Measurements from ENCODE around the gene SEMA4B. TPM values are rescaled to one million over a fixed set of nuclear protein-coding genes. Genes with fewer than 3 reads are reported as not detected.

Gene SEMA4B
- total RNA-seq, 5 donors from 2014 or later (not counting 1 experiment from before 2014, with no cell fraction given): 11.7 to 34.7 (median 25.4) TPM

- Mint-ChIP-seq H3K4me3 (no peak overlapping the region), H3K27me3 (peaks cover 0 to 5% of the 10 kb centered on the region in 2 donors), H3K36me3 (no peaks in the 10 kb centered on the region), H3K9me3 (no peaks in the 10 kb centered on the region), H3K4me1 (peaks cover 8 to 16% (median 14%) of the 10 kb centered on the region in 3 donors), H3K27ac (peak overlapping the region in 1 of 2 donors; percentile 4)
- no peak for ATAC-seq (replicated peaks in 1 of 4)
- H3K4me1 ChIP-seq (ENCODE audit: control insufficient read depth in 1 of 2, extremely low read depth in 1 of 2, insufficient read depth in 2 of 2, low read length in 2 of 2): peaks cover 0 to 8% of the 10 kb centered on the region in 2 experiments
- ChIA-PET CTCF (interaction anchor here in 1 of 2 donors (0.6 to 0.7 kb wide), 3 partner anchors 109 to 456 kb away, joined by 3 to 5 read pairs (median 3); no protein-coding TSS in a partner anchor), POLR2A (no interaction called here)
- peaks cover 0 to 3% of the 10 kb centered on the region in 2 experiments for H3K27me3 ChIP-seq (replicated peaks in 1 of 2; ENCODE audit: control insufficient read depth in 2 of 2, extremely low read depth in 1 of 2, insufficient read depth in 2 of 2, low read length in 1 of 2)
- no peaks in the 10 kb centered on the region for H3K36me3 ChIP-seq (ENCODE audit: control insufficient read depth in 2 of 2, extremely low read depth in 1 of 2, insufficient read depth in 1 of 2, low read length in 1 of 2)
- H3K27ac ChIP-seq (ENCODE audit: low read length): peak overlapping the region; percentile 12
- H3K4me3 ChIP-seq (ENCODE audit: control insufficient read depth in 1 of 2, extremely low read depth in 1 of 2, low read length in 1 of 2): no peak overlapping the region
- DNase-seq: no peak
- WGBS (ENCODE audit: insufficient coverage): 75% methylated on average over 8 of the region's 10 CpGs
- H3K9me3 ChIP-seq: no peaks in the 10 kb centered on the region
Measured at GRCh38 chr15:90178468-90179435, 22.4 kb upstream of the SEMA4B start.

GRCh38 chr15:90181776-90182175 is 19.4 kb upstream of the SEMA4B start:
- no peaks in the 10 kb centered on the region for H3K9me3 Mint-ChIP-seq
- no peak overlapping the region for H3K4me3 Mint-ChIP-seq
- ChIA-PET CTCF (no interaction called here), POLR2A (no interaction called here)
- Histone ChIP-seq H3K4me1 (ENCODE audit: control insufficient read depth in 1 of 2, extremely low read depth in 1 of 2, insufficient read depth in 2 of 2, low read length in 2 of 2) (peaks cover 6 to 29% of the 10 kb centered on the region in 2 experiments), H3K27me3 (replicated peaks in 1 of 2; ENCODE audit: control insufficient read depth in 2 of 2, extremely low read depth in 1 of 2, insufficient read depth in 2 of 2, low read length in 1 of 2) (peaks cover 0 to 3% of the 10 kb centered on the region in 2 experiments), H3K4me3 (ENCODE audit: control insufficient read depth in 1 of 2, extremely low read depth in 1 of 2, low read length in 1 of 2) (no peak overlapping the region), H3K36me3 (ENCODE audit: control insufficient read depth in 2 of 2, extremely low read depth in 1 of 2, insufficient read depth in 1 of 2, low read length in 1 of 2) (no peaks in the 10 kb centered on the region), H3K9me3 (no peaks in the 10 kb centered on the region), H3K27ac (ENCODE audit: low read length) (no peak overlapping the region)
- no peaks in the 10 kb centered on the region for H3K36me3 Mint-ChIP-seq
- peaks cover 20 to 28% (median 26%) of the 10 kb centered on the region in 3 donors for H3K4me1 Mint-ChIP-seq
- DNase-seq (no peak), ATAC-seq (replicated peaks in 1 of 4) (no peak)
- 71% methylated on average over 1 of the region's 2 CpGs for whole genome bisulfite sequencing (ENCODE audit: insufficient coverage)
- H3K27me3 Mint-ChIP-seq: peaks cover 0 to 5% of the 10 kb centered on the region in 2 donors
- H3K27ac Mint-ChIP-seq: peak overlapping the region in 1 of 2 donors; percentile 6

- H3K9me3 Mint-ChIP-seq: no peaks in the 10 kb centered on the region
- Histone ChIP-seq H3K4me3 (ENCODE audit: control insufficient read depth in 1 of 2, extremely low read depth in 1 of 2, low read length in 1 of 2) (peak overlapping the region in 1 of 2 donors; percentile 48), H3K27ac (ENCODE audit: low read length) (no peak overlapping the region), H3K9me3 (no peaks in the 10 kb centered on the region), H3K4me1 (ENCODE audit: control insufficient read depth in 1 of 2, extremely low read depth in 1 of 2, insufficient read depth in 2 of 2, low read length in 2 of 2) (peaks cover 6 to 21% of the 10 kb centered on the region in 2 experiments), H3K27me3 (replicated peaks in 1 of 2; ENCODE audit: control insufficient read depth in 2 of 2, extremely low read depth in 1 of 2, insufficient read depth in 2 of 2, low read length in 1 of 2) (no peaks in the 10 kb centered on the region), H3K36me3 (ENCODE audit: control insufficient read depth in 2 of 2, extremely low read depth in 1 of 2, insufficient read depth in 1 of 2, low read length in 1 of 2) (no peaks in the 10 kb centered on the region)
- H3K4me1 Mint-ChIP-seq: peaks cover 14 to 23% (median 15%) of the 10 kb centered on the region in 3 donors
- no peaks in the 10 kb centered on the region for H3K36me3 Mint-ChIP-seq
- ATAC-seq (replicated peaks in 1 of 4) (peak in 3 of 4 experiments; percentile 12 to 48 (median 38)), DNase-seq (peak in 1 of 35 experiments; percentile 33)
- H3K4me3 Mint-ChIP-seq: peak overlapping the region; percentile 63 to 80 (median 77)
- ChIA-PET POLR2A (no interaction called here), CTCF (no interaction called here)
- peak overlapping the region; percentile 7 to 34 for H3K27ac Mint-ChIP-seq
- 41% methylated on average over 12 of the region's 27 CpGs for WGBS (ENCODE audit: insufficient coverage)
- peaks cover 0 to 3% of the 10 kb centered on the region in 2 donors for H3K27me3 Mint-ChIP-seq
Measured at GRCh38 chr15:90184119-90184785, 16.9 kb upstream of the SEMA4B start.

- CTCF ChIA-PET: no interaction called here
- H3K27ac ChIP-seq (ENCODE audit: low read length): no peak overlapping the region
- H3K9me3 Mint-ChIP-seq: no peaks in the 10 kb centered on the region
- POLR2A ChIA-PET: no interaction called here
- DNase-seq (peak in 34 of 35 experiments; percentile 21 to 67 (median 48)), ATAC-seq (replicated peaks in 1 of 4) (peak; percentile 83 to 89 (median 85))
- H3K36me3 ChIP-seq (ENCODE audit: control insufficient read depth in 2 of 2, extremely low read depth in 1 of 2, insufficient read depth in 1 of 2, low read length in 1 of 2): no peaks in the 10 kb centered on the region
- peak overlapping the region; percentile 77 to 84 (median 77) for H3K4me3 Mint-ChIP-seq
- no peaks in the 10 kb centered on the region for H3K36me3 Mint-ChIP-seq
- H3K9me3 ChIP-seq: no peaks in the 10 kb centered on the region
- H3K4me1 Mint-ChIP-seq: peaks cover 12 to 19% (median 14%) of the 10 kb centered on the region in 3 donors
- peak overlapping the region; percentile 23 to 33 for H3K27ac Mint-ChIP-seq
- H3K4me1 ChIP-seq (ENCODE audit: control insufficient read depth in 1 of 2, extremely low read depth in 1 of 2, insufficient read depth in 2 of 2, low read length in 2 of 2): peaks cover 6 to 21% of the 10 kb centered on the region in 2 experiments
- no peaks in the 10 kb centered on the region for H3K27me3 ChIP-seq (replicated peaks in 1 of 2; ENCODE audit: control insufficient read depth in 2 of 2, extremely low read depth in 1 of 2, insufficient read depth in 2 of 2, low read length in 1 of 2)
- no peaks in the 10 kb centered on the region for H3K27me3 Mint-ChIP-seq
- H3K4me3 ChIP-seq (ENCODE audit: control insufficient read depth in 1 of 2, extremely low read depth in 1 of 2, low read length in 1 of 2): peak overlapping the region; percentile 48 to 51
- WGBS (ENCODE audit: insufficient coverage): under 1% methylated on average over 55 of the region's 67 CpGs
Measured at GRCh38 chr15:90184786-90185704, 16.1 kb upstream of the SEMA4B start.

- 95% methylated on average over 4 of the region's 8 CpGs for WGBS (ENCODE audit: insufficient coverage)
- no peak overlapping the region for H3K27ac ChIP-seq (ENCODE audit: low read length)
- POLR2A ChIA-PET: interaction anchor here in 1 of 2 donors (0.6 kb wide), 1 partner anchor 61 kb away, joined by 7 read pairs; no protein-coding TSS in a partner anchor
- no peaks in the 10 kb centered on the region for H3K9me3 ChIP-seq
- H3K4me1 ChIP-seq (ENCODE audit: control insufficient read depth in 1 of 2, extremely low read depth in 1 of 2, insufficient read depth in 2 of 2, low read length in 2 of 2): peaks cover 17 to 35% of the 10 kb centered on the region in 2 experiments
- no peak overlapping the region for H3K4me3 ChIP-seq (ENCODE audit: control insufficient read depth in 1 of 2, extremely low read depth in 1 of 2, low read length in 1 of 2)
- peaks cover 24 to 36% (median 24%) of the 10 kb centered on the region in 3 donors for H3K4me1 Mint-ChIP-seq
- no peak overlapping the region for H3K4me3 Mint-ChIP-seq
- H3K36me3 ChIP-seq (ENCODE audit: control insufficient read depth in 2 of 2, extremely low read depth in 1 of 2, insufficient read depth in 1 of 2, low read length in 1 of 2): no peaks in the 10 kb centered on the region
- H3K27me3 ChIP-seq (replicated peaks in 1 of 2; ENCODE audit: control insufficient read depth in 2 of 2, extremely low read depth in 1 of 2, insufficient read depth in 2 of 2, low read length in 1 of 2): no peaks in the 10 kb centered on the region
- ATAC-seq (replicated peaks in 1 of 4) (no peak), DNase-seq (no peak)
- H3K27me3 Mint-ChIP-seq: no peaks in the 10 kb centered on the region
- no peaks in the 10 kb centered on the region for H3K9me3 Mint-ChIP-seq
- CTCF ChIA-PET: no interaction called here
- H3K36me3 Mint-ChIP-seq: no peaks in the 10 kb centered on the region
- H3K27ac Mint-ChIP-seq: no peak overlapping the region
Measured at GRCh38 chr15:90187257-90187868, 13.8 kb upstream of the SEMA4B start.
